HG02981 (cell line): ENCODE results near the gene IRF7.

Experiments used
- ATAC-seq: cut with Tn5 transposase; IDR thresholded peaks from one replicate; pipeline ENCODE4 v1.9.1; 2021; ENCODE audit warnings: mild to moderate bottlenecking, moderate library complexity; ENCODE audit not compliant: unreplicated experiment

IRF7 gene

DNA sequence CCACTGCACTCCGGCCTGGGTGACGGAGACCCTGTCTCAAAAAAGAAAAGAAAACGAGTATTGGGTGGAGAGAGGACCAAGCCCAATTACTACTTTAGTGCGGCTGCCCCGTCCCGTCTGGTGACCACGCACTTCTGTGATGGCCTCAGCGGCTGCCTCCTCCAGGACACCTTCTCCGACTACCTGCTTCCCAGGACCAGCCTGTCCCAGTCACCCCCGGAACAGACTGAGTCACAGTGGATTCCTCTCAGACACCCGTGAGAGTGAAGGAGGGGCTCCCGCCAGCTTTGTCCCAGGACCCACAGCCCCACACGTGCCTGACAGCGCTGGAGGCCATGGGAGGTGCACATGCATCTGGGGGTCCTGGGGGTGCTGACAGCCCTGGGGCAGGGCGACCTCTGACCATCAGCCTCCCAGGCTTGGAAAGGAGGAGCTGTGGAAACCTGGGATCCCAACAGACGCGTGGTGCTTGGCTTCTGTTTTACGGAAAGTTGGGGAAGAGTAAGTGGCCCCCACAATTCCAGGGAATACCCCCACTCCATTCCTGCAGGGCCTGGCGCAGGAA lies 26.1 kb upstream of the IRF7 start:
- no peak for ATAC-seq

DNA sequence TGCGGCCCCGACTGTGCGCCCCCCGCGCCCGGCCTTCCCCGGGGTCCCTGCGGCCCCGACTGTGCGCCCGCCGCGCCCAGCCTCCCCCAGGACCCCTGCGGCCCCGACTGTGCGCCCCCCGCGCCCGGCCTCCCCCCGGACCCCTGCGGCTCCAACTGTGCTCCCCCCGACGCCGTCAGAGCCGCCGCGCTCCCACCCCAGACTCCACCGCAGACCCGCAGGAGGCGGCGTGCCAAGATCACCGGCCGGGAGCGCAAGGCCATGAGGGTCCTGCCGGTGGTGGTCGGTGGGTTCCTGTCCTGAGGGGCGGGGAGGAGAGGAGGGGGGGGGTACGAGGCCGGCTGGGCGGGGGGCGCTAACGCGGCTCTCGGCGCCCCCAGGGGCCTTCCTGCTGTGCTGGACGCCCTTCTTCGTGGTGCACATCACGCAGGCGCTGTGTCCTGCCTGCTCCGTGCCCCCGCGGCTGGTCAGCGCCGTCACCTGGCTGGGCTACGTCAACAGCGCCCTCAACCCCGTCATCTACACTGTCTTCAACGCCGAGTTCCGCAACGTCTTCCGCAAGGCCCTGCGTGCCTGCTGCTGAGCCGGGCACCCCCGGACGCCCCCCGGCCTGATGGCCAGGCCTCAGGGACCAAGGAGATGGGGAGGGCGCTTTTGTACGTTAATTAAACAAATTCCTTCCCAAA lies 24.4 kb upstream of the IRF7 start:
- no peak for ATAC-seq

DNA sequence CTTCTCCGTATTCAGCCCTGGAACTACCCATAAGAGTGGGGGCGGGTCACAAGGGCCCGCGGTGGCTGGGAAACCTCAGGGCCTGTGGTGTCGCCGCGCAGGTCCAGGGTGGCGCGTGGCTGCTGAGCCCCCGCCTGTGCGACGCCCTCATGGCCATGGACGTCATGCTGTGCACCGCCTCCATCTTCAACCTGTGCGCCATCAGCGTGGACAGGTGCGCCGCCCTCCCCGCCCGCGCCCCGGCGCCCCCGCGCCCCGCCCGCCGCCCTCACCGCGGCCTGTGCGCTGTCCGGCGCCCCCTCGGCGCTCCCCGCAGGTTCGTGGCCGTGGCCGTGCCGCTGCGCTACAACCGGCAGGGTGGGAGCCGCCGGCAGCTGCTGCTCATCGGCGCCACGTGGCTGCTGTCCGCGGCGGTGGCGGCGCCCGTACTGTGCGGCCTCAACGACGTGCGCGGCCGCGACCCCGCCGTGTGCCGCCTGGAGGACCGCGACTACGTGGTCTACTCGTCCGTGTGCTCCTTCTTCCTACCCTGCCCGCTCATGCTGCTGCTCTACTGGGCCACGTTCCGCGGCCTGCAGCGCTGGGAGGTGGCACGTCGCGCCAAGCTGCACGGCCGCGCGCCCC lies 23.7 kb upstream of the IRF7 start:
- ATAC-seq: no peak

DNA sequence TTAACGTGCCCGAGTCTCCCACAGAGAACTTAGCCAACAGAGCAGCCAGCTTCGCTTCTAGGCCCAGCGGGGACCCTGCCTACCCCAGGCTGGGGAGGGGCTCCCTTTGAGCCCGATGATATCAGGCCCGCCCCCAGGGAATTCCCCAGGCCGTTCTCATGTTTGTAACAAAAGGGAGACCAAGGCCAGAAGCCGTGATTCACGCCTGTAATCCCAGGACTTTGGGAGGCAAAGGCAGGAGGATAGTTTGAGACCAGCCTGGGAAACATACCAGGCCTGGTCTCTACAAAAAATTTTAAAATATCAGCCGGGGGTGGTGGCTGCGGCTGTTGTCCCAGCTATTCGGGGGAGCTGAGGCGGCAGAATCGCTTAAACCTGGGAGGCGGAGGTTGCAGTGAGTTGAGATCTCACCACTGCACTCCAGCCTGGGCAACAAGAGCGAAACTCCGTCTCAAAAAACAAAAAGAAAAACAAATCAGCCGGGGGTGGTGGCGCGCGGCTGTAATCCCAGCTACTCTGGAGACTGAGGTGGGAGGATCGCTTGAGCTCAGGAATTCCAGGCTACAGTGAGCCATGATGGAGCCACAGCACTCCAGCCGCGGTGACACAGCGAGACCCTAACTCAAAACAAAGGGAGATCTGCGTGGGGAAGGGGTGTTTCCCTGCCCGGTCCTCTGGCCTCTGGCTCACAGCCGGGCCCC lies 23.0 kb upstream of the IRF7 start:
- ATAC-seq: no peak

DNA sequence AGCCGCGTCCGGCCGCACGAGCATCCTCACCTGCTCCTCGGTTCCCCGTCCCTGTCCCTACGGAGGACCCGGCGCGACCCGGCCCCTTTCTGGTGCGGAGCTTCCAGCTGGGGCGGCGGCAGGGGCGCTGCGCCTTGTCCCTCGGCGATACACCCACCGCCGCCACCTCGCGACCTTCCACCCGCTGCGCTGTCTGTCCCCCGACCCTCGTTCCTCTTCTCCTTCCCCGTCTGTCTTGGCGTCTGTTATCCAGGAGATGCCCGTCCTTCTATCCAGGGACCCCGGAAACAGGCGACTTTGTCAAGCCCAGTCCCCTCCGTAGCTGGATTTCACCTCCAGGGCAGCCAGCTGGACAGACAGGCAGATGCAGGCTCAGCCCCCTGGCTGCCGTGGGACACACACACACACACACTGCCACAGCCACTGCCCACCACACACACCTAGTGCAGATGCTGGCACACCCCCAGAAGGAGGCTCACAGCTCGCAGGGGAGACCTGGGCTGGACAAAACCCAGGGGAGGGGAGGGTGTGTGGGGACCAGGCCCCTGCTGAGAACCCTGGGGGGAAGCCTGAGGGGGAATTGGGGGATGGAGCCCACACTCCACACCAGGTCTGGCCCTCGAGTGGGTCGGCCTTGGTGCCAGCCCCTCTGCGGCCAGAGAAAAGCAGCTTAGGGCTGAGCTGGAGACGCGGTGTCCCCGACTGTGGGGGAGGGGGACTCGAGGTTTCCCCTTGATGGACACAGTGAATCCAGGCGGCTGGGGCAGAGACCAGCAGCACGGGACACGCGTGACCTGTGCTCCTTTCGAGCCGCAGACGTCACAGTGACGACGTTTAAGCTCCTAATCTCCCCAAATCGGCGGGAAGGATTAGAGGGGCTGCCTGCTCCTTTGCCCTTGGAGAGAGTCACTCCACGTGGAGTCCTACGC lies 22.1 kb upstream of the IRF7 start:
- no peak for ATAC-seq

DNA sequence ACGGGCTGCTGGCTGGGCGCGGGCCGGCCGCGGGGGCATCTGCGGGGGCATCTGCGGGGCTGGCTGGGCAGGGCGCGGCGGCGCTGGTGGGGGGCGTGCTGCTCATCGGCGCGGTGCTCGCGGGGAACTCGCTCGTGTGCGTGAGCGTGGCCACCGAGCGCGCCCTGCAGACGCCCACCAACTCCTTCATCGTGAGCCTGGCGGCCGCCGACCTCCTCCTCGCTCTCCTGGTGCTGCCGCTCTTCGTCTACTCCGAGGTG lies 21.5 kb upstream of the IRF7 start:
- no peak for ATAC-seq

DNA sequence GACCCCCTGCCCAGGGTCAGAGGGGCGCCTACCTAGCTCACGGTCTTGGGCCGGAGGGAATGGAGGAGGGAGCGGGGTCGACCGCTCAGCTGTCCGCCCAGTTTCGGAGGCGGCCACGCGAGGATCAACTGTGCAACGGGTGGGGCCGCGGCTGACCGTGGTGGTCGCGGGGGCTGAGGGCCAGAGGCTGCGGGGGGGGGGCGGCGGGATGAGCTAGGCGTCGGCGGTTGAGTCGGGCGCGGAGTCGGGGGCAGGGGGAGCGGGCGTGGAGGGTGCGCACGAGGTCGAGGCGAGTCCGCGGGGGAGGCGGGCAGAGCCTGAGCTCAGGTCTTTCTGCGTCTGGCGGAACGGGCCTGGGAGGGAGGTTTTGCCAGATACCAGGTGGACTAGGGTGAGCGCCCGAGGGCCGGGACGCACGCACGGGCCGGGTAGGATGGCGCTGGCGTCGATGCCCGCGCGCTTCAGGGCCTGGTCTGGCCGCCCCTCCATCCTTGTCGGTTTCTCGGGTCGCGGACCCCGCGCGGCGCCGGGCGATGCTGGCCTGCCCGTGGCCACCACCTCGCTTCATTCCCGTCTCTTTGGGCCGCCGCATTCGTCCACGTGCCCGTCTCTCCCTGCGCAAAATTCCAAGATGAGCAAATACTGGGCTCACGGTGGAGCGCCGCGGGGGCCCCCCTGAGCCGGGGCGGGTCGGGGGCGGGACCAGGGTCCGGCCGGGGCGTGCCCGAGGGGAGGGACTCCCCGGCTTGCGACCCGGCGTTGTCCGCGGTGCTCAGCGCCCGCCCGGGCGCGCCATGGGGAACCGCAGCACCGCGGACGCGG lies 21.0 kb upstream of the IRF7 start, which contains the start of gene DRD4:
Gene DRD4 (plus strand): TSS at position 759 of the 822 bp plus-strand sequence. CDS start 36 bp downstream, at position 795.
- ATAC-seq: no peak

DNA sequence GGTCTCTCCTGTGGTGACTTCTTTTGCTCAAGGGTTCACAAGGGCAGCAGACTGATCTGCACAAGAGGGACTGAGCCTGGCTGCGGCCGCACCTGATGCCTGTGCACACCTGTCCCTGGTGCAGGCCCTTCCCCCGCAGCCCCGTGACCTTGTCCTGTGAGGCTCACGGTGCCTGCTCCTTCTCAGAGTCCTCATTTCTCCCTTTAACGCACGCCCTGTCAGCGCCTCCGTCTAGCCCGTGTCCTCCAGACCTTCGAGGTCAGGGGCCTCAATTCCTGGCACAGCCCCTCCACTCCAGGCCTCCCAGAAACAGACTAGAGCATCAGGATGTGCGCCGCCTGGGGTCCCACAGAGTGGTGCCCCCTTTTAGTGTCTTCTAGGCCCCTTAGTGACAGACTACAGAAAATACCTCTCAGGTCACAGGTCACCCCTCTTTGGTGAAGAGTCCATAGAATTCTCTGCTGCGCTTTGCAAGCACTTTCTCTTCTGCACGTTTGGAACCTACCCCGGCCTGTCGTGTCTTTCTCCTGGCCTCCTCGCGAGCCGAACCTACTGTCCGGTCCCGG lies 20.3 kb upstream of the IRF7 start:
- no peak for ATAC-seq

DNA sequence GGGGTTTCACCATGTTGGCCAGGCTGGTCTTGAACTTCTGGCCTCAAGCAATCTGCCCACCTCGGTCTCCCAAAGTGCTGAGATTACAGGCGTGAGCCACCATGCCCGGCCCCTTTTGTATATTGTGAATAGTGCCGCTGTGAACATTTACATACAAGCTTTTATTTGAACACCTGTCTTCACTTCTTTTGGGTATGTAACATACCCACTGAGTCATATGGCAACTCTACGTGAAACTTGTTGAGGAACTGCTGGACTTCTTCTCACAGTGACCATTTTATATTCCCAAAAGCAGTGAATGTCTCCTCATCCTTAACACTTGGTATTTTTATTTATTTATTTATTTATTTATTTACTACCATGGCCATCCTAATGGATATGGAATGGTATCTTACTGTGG lies 15.1 kb upstream of the IRF7 start:
- no peak for ATAC-seq

DNA sequence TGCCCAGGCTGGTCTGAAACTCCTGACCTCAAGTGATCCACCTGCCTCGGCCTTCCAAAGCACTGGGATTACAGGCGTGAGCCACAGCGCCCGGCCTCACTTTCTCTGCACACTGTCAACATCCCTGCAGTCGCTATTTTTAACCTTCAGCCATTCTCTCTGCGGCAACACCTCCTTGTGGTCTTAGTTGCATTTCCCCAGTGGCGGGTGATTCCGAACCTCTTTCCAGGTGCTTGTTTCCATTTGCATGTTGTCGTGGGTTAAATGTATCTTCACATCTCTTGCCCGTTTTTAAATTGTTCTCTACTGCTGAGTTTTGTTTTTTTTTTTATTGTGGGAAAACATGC lies 13.5 kb upstream of the IRF7 start:
- no peak for ATAC-seq

DNA sequence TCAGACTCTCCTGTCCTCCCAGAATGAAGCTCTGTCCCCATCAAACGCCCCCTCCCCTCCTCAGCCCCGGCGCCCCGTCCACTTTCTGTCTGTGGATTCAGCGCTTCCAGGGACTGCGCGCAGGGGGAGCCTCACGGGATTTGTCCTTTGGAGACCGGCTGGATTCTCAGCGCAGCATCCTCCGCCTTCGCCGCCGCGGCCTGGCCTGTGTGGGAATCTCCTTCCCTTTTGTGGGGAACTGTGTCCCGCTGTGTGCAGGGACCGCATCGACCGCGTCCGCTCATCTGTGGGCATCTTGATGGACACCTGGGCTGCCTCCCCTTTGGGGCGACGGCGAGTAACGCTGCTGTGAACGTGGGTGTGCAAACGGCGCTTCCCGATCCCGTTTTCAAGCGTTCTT lies 12.3 kb upstream of the IRF7 start:
- no peak for ATAC-seq

DNA sequence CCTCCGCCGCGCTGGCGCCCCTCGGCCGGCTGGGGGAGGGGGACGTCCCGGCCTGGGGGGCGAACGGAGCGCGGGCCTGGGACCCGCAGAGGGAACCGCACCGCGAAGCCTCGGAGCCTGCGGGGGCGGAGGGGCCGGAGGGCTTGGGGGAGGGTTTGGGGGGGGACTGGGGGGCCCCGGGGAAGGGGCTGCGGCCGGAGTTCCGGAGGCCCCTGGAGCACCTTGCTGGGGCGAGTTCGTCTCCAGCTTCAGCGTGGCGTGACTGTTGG lies 11.5 kb upstream of the IRF7 start:
- no peak for ATAC-seq

DNA sequence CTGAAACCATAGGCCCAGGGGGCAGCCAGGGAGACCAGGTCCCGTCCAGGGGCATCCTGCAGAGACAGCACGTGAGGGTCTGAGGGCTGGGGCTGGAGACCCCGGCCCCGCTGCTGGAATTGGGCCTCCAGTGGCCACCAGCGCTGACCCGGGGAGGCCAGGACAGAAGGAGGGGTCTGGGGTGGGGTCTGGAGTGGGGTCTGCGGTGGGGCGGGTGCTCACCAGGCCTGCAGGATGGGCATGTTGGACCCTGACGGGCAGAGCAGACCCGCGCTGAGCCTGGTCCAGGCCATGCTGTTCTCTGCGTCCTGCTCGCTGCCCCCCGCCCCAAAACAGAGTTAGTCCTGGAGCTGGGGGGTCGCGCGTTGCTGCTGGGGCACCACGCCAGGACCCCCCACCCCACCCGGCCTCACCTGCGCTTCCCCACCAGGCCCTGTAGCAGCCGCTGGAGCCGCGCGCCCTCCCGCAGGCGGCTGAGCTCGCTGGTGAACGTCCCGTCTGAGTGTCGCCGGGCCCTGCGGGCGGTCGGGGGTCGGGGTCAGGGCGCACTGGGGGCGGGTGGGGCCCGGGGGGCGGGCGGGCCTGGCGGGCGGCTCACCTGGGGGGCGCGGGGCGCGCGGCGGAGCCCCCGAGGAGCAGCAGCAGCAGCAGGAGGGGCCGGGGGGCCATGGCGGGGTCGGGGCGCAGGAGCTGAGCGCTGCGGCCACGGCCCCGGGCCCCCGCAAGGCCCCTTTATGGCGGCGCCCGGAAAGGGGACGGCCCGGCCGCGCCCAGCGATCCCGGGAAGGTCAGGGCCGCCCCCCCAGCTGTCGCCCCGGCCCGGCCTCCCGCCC lies 10.9 kb upstream of the IRF7 start, which contains the start of gene SCT:
Gene SCT (minus strand): TSS at position 707 of the 833 bp plus-strand sequence. CDS start 38 bp downstream, at position 669.
- ATAC-seq: no peak

DNA sequence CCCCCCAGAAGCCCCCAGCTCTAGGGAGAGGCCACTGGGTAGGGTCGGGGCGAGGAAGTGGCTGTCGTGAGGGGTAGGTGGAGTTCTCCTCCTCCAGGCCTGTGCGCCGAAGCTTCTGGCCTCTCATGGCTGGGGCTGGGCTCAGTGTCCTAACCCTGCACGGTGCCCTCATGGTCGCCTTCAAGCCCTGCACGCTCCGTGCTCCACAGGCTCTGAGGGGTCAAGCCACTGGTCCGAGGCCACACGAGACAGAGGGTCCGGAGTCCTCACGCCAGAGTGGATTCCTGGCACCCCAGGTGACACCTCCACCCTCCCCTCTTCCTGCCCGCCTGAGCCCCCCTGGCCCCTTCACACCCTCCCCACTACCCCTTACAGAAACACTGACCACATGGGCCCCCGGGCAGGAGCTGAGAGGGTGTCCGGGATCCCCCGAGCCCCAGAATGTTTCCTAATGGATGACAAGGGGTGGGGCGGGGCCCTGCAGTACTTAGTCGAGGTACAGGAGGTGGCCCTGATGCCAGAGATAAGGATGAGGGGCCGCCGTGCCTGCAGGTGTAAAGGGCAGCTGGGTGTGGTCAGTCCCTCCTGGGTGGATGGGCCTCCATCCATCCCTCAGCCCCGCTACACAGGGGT lies 10.0 kb upstream of the IRF7 start:
- ATAC-seq: no peak

DNA sequence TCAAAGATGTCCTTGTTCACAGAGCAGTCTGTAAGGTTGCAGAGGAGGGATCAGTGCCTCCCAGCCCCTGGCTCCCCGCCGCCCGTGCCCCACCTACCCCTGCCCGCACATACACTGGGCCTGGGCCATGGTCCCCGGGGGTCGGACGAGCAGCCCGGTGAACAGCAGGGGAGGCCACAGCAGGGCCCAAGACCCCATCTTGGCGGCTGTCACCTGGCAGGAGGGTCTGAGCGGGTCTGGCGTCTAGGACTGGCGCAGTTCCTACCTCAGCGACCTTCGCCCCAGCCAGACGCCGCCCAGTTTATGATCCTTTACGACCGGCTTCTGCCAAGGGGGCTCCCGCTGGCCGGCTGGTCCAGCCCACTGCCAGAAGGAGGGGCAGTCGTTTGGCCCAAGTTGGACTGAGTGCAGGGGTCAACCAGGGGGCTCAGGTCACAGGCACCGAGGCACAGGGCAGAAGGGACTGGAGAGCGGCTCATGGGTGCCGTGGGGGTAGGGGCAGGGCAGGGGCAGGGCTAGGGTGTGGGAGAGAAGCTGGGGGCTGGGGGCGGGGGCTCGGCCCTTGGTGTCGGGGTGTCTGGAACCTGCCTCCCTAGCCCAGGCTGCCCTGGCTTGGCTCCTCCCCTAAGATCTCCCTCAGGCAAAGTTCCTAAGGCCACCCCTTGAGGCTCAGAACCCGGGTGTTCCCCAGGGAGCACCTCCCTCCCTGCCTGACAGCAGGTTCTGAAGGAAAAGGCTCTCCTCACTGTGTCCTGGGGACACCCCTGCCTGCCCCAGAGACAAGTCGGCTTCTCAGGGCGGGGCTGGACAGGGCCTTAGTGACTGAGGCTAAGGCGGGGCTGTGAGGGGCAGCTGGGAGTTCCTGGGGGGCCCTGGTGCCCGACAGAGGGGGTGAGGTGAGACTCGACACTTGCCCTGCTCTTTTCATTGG lies 9.2 kb upstream of the IRF7 start, which contains the start of gene CDHR5:
Gene CDHR5 (minus strand): TSS at position 251 of the 931 bp plus-strand sequence. CDS start 53 bp downstream, at position 198.
- no peak for ATAC-seq

DNA sequence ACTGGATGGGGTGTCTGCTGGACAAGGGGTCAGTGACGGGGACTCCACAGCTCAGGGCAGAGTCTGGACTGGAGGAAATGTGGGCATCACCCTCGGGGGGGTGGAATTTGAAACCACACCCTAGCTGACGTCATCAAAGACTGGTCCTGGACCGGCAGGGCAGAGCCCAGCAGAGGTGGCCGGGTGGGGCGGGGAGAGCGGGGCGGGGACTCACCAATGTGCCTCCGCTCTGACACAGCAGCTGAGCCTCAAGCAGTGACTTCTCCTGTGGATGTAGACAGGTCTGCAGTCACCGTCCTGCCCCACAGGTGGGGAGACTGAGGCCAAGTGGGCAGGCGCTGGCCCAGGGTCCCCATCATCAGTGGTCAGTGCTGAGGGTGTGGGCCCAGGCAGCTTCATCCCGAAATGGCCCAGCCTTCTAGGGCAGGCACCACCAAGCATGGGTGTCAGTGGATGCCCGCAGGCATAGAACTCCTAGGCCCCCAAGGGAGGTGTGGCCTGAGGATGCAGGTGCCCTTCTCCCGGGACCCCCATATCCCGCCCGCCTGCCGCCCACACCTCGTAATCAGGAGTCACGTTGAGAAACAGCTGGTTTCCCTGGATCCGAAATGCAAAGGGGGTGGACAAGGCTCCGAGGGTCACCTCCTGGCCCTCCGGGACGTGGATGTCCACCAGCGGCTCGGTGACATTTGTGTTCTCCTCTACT lies 8.4 kb upstream of the IRF7 start:
- ATAC-seq: no peak

DNA sequence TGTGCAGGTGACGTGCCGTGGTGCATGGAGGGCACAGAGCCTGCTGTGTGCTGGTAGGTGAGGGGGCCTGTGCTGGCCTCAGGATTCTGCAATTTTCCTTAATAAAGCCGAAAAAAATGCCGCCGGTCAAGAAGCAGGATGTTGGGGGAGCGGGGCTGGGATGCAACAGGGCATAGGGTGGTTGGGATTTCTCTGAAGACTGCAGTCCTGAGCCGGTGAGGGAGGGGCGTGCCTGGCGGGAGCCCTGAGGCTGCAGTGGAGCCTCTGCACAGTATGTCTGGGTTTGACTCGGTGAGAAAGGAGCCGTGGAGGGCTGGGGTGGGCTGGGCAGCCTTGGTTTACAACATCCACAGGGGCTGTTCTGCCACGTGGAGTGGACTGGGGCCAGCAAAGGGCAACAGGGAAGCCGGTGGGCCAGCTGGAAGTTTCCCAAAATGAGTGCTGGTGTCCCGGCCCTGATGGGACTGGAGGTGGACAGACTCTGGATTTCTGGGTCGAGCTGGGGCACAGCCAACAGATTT lies 7.7 kb upstream of the IRF7 start:
- no peak for ATAC-seq
